Endothelial cell of umbilical vein (primary cell): Measurements from ENCODE around the gene LDLRAD3. TPM values are rescaled to one million over a fixed set of nuclear protein-coding genes. Genes with fewer than 3 reads are reported as not detected.

Experiments used
- BruUV-seq: library from RNA; stranded (reverse); fragments of 400-500 nt; replicated peaks from 2 replicates; lab custom pipeline; 2021; lab: Mats Ljungman, UMichigan
- CTCF ChIA-PET: fragments of 300-600, 350-600 bp; sonication (Branson Sonifier 250); formaldehyde crosslinking; loops from one replicate; lab custom pipeline; 2021; ENCODE audit warnings: antibody characterized with exemption, inconsistent platforms; lab: Charles Lee
- POLR2A ChIA-PET: fragments of 300-600, 350-600 bp; sonication (Branson Sonifier 250); formaldehyde crosslinking; loops from one replicate; lab custom pipeline; 2021; ENCODE audit warnings: antibody characterized with exemption, inconsistent platforms; lab: Charles Lee
- DNase-seq: peaks from one replicate; pipeline ENCODE4 v3.0.0-alpha.2; 2011; ENCODE audit warnings: low read depth, low spot score
- FAIRE-seq: peaks from 2 replicates; lab custom pipeline; 2011; peaks lifted over from hg19 to GRCh38; lab: Jason Lieb, UNC
- H2AFZ ChIP-seq: 2 replicates; pipeline ENCODE4 v1.6.0; 2012; ENCODE audit warnings: low read depth, low read length, control low read depth, inconsistent platforms
- H3K27ac ChIP-seq: 2 replicates; pipeline ENCODE4 v1.5.1; 2011; ENCODE audit warnings: low read depth, mild to moderate bottlenecking, control low read depth, low read length, moderate library complexity; ENCODE audit not compliant: insufficient read depth
- H3K27me3 ChIP-seq, 2 experiments: 2 replicates each; pipeline versions ENCODE4 v1.6.0 to v1.6.1; 2011; ENCODE audit warnings: low read length in 2 of 2, mixed read lengths in 1 of 2; ENCODE audit not compliant: control insufficient read depth in 2 of 2, insufficient read depth in 2 of 2
- H3K36me3 ChIP-seq, 2 experiments: 2 replicates in 1 of 2; 3 replicates in 1 of 2; pipeline ENCODE4 v1.5.1; 2011; ENCODE audit warnings: low read length in 2 of 2, mild to moderate bottlenecking in 1 of 2, moderate library complexity in 1 of 2; ENCODE audit not compliant: control insufficient read depth in 2 of 2, insufficient read depth in 2 of 2; ENCODE audit errors: extremely low read depth in 1 of 2
- H3K4me1 ChIP-seq: 3 replicates; pipeline ENCODE4 v1.5.1; 2011; ENCODE audit warnings: mild to moderate bottlenecking, low read length; ENCODE audit not compliant: control insufficient read depth, insufficient read depth; ENCODE audit errors: extremely low read depth
- H3K4me2 ChIP-seq: 2 replicates; pipeline ENCODE4 v1.6.1; 2011; ENCODE audit warnings: low read length, control low read depth, mixed read lengths; ENCODE audit not compliant: insufficient read depth
- H3K4me3 ChIP-seq, 3 experiments: fragments of 200-600 bp in 1 of 3; sonication (generic), shearing (Covaris generic) in 1 of 3; replicated peaks in 1 of 3; 2 replicates each; pipeline ENCODE4 v1.5.1; 2011 to 2016; ENCODE audit warnings: control low read depth in 3 of 3, low read length in 3 of 3, mild to moderate bottlenecking in 2 of 3, inconsistent platforms in 1 of 3, low read depth in 1 of 3, moderate library complexity in 1 of 3; ENCODE audit not compliant: insufficient read depth in 1 of 3
- H3K79me2 ChIP-seq: 2 replicates; pipeline ENCODE4 v1.6.0; 2012; ENCODE audit warnings: low read length, inconsistent platforms; ENCODE audit not compliant: control insufficient read depth, insufficient read depth
- H3K9ac ChIP-seq: replicated peaks from 2 replicates; pipeline ENCODE3; 2011; ENCODE audit warnings: low read length, control low read depth; ENCODE audit not compliant: insufficient read depth; ENCODE audit errors: extremely low read depth
- H3K9me1 ChIP-seq: replicated peaks from 3 replicates; pipeline ENCODE4 v1.6.0; 2011; ENCODE audit warnings: mild to moderate bottlenecking, low read length; ENCODE audit not compliant: control insufficient read depth, insufficient read depth; ENCODE audit errors: extremely low read depth
- H3K9me3 ChIP-seq: replicated peaks from 2 replicates; pipeline ENCODE4 v1.5.1; 2012; ENCODE audit warnings: low read length, inconsistent platforms; ENCODE audit not compliant: control insufficient read depth, insufficient read depth
- H4K20me1 ChIP-seq: replicated peaks from 2 replicates; pipeline ENCODE3; 2011; ENCODE audit warnings: mild to moderate bottlenecking, low read length; ENCODE audit not compliant: control insufficient read depth, insufficient read depth; ENCODE audit errors: extremely low read depth
- CTCF ChIP-seq, 2 donors: IDR thresholded peaks; 1 replicate in 1 of 2; 2 replicates in 1 of 2; pipeline ENCODE4 v1.5.1; 2011; ENCODE audit warnings: low read length in 2 of 2, mild to moderate bottlenecking in 2 of 2, moderate library complexity in 2 of 2, control low read depth in 1 of 2, inconsistent platforms in 1 of 2, low read depth in 1 of 2; ENCODE audit not compliant: insufficient read depth in 1 of 2; ENCODE audit errors: extremely low read depth in 1 of 2
- EZH2 ChIP-seq: IDR thresholded peaks from 2 replicates; pipeline ENCODE4 v1.6.1; 2012; ENCODE audit warnings: borderline replicate concordance, low read depth, mild to moderate bottlenecking, moderate library complexity, low read length, inconsistent platforms; ENCODE audit not compliant: severe bottlenecking
- FOS ChIP-seq: IDR thresholded peaks from 2 replicates; pipeline ENCODE4 v1.6.1; 2011; ENCODE audit warnings: mild to moderate bottlenecking, low read length, moderate library complexity, borderline replicate concordance; ENCODE audit not compliant: insufficient read depth
- GATA2 ChIP-seq: IDR thresholded peaks from 2 replicates; pipeline ENCODE4 v1.7.0; 2011; ENCODE audit warnings: low read depth, mild to moderate bottlenecking, moderate library complexity, mixed read lengths, low read length; ENCODE audit not compliant: insufficient read length, insufficient read depth
- JUN ChIP-seq: IDR thresholded peaks from 2 replicates; pipeline ENCODE4 v1.6.1; 2011; ENCODE audit warnings: borderline replicate concordance, low read depth; ENCODE audit not compliant: insufficient read length, insufficient read depth
- MAX ChIP-seq: IDR thresholded peaks from 2 replicates; pipeline ENCODE4 v1.6.1; 2011; ENCODE audit not compliant: insufficient read depth, insufficient read length
- MYC ChIP-seq: IDR thresholded peaks from one replicate; pipeline ENCODE4 v1.6.1; 2011; ENCODE audit warnings: mild to moderate bottlenecking, low read depth, low read length
- POLR2A ChIP-seq: IDR thresholded peaks from 2 replicates; pipeline ENCODE4 v1.6.1; 2012; ENCODE audit warnings: low read depth, mild to moderate bottlenecking, control low read depth, low read length
- POLR2AphosphoS5 ChIP-seq: IDR thresholded peaks from 2 replicates; pipeline ENCODE4 v1.6.1; 2012; ENCODE audit warnings: low read depth, mild to moderate bottlenecking, control low read depth, low read length, moderate library complexity; ENCODE audit not compliant: insufficient read depth
- dilution Hi-C: fragments of 300-500 bp; cut with MboI; formaldehyde crosslinking; loops from one replicate; pipeline ENCODE4 v1.15.0; 2019; ENCODE audit warnings: low sequenced_read_pairs; ENCODE audit not compliant: extremely low pct_ligation_motif_present
- intact Hi-C: fragments of 100-400 bp; cut with micrococcal nuclease; formaldehyde crosslinking; loops from one replicate; pipeline ENCODE4 v1.10.0; 2022
- polyA plus RNA-seq, 4 experiments: library from polyadenylated mRNA; depleted of rRNA in 3 of 4; stranded (reverse) in 3 of 4; unstranded in 1 of 4; fragments of >200 nt; gene quantifications; 2 replicates each; pipeline versions ENCODE4 v1.2.1 to v1.2.3, GENCODE V29; 2011 to 2012; ENCODE audit warnings: missing spikeins in 1 of 4
- total RNA-seq: library from RNA; stranded (reverse); gene quantifications from 2 replicates; pipeline ENCODE4 v1.2.3, GENCODE V29; 2021

LDLRAD3 gene
- total and polyA plus RNA-seq, 2 donors (not counting 3 experiments of a cell fraction or from before 2014, with no cell fraction given): 17.9 to 25.1 TPM

GRCh38 chr11:36006556-36006955, 62.7 kb downstream of the LDLRAD3 start:
- H3K4me1 ChIP-seq: peaks cover 53% of the 10 kb centered on the region
- H3K79me2 ChIP-seq: peaks cover 16% of the 10 kb centered on the region
- DNase-seq (no peak), FAIRE-seq (no peak)
- H3K27me3 ChIP-seq: no peaks in the 10 kb centered on the region
- POLR2A ChIA-PET: no interaction called here
- H2AFZ ChIP-seq: no peak overlapping the region
- no peak overlapping the region for H3K4me3 ChIP-seq
- H3K9me1 ChIP-seq: no peaks in the 10 kb centered on the region
- no peak overlapping the region for H3K4me2 ChIP-seq
- no peak overlapping the region for H3K9ac ChIP-seq
- intact Hi-C loops: loop anchor here (10.0 kb wide), 1 partner anchor 102 kb away; no protein-coding TSS in a partner anchor
- no peak overlapping the region for H3K27ac ChIP-seq
- no peaks in the 10 kb centered on the region for H3K9me3 ChIP-seq
- dilution Hi-C loops: no loop called here
- no peaks in the 10 kb centered on the region for H3K36me3 ChIP-seq
- TF ChIP-seq MYC (no peak), POLR2A (no peak), JUN (no peak), CTCF (IDR thresholded peaks at IDR 0.05; ENCODE audit: extremely low read depth in 1 of 2, insufficient read depth in 1 of 2, low read depth in 1 of 2, low read length in 2 of 2) (no peak), FOS (no peak), EZH2 (no peak), POLR2AphosphoS5 (no peak), GATA2 (no peak), MAX (no peak)
- H4K20me1 ChIP-seq: no peaks in the 10 kb centered on the region
- CTCF ChIA-PET: interaction anchor here (1.0 to 1.2 kb wide), 2 partner anchors 57 to 184 kb away, joined by 3 read pairs; no protein-coding TSS in a partner anchor
- no TSS peak for BruUV-seq
